SK-MEL-5 (cell line): ENCODE results near the gene C4BPA. TPM values are rescaled to one million over a fixed set of nuclear protein-coding genes. Genes with fewer than 3 reads are reported as not detected.

Experiments used
- DNase-seq: peaks from one replicate; pipeline ENCODE4 v3.0.0-alpha.2; 2016; ENCODE audit warnings: low read depth, low spot score
- in situ Hi-C: cut with HindIII; loops from 2 replicates; pipeline ENCODE4 v1.10.0; 2016; ENCODE audit warnings: low sequenced_read_pairs, high pct_unique_total_duplicates, low pct_unique_long_range_greater_than_20kb
- total RNA-seq: library from RNA; depleted of rRNA; stranded (reverse); fragments of >200 nt; shearing (Covaris generic); gene quantifications from 2 replicates; pipeline ENCODE4 v1.2.3, GENCODE V29; 2014

C4BPA gene
- total RNA-seq, 1 experiment from 2014 or later = not detected

DNA sequence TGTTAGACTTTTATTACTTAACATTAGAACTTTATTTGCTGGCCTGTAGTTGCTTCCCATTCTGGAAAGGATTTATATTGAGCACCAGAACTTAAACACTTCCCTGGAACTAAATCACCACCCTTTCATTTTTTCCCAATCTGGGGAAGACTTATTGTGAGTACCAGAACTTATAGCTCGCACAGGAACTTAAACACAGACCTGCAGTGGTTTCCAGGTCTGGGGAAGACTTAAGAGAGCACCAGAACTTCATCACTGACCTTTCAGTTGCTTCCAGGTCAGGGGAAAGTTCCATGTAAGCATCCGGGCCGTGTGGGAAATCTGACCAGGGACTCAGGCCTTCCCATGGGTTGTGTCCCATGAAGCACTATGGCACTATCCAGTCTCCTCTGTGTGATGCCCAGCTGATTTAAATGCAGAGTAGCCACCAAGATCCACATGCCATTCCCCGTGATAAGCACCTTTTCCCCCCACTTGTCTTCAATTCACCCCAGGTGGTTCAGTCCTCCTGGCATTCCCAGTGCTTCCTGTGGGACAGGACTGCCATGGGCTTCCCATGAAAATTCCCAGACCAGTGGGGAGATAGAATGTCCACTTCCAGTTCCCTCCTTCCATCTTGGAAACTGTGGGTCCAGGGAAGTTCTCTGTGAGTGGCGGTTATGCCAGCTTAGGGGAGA lies 48.9 kb downstream of the C4BPA start:
- peak; percentile 36 for DNase-seq
- in situ Hi-C loops = no loop called here

DNA sequence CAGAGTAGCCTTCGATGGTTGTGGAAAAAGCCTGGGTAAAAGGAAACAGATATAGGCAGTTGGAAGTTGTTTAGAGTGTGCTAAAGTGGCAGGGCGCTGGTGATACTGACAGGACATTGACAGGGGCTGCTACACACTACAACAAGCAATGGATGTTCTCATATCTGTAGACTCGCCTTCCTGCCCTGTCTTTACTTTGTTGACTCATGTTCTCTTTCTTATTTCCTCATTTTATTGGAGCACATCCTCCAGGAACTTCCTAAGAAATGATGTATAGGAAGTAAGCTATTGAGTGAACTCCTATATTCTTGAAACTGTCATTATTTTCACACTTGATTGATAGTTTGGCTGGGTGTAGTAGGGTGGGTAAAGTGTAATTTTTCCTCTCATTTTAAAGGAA lies 51.0 kb downstream of the C4BPA start:
- DNase-seq = no peak
- in situ Hi-C loops = no loop called here

DNA sequence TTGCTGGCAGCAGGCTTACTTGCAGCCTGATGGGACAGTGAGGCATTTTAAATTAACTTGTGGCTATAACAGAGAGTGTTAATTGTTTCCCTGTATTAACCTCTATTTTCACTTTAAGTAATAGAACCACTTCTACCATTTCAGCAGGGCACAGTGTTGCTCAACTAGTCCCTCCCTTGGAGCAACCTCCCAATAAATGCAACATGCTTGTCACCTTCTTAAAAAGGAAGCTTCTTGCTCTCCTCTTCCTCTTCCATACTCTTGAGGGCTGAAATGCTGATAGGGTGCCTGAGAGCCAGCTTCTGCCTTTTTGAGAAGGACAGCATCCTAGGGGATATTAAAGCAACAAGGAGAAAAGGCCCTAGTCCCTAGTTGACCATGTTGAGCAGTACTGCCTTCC lies 52.1 kb downstream of the C4BPA start:
- in situ Hi-C loops = no loop called here
- DNase-seq = no peak

DNA sequence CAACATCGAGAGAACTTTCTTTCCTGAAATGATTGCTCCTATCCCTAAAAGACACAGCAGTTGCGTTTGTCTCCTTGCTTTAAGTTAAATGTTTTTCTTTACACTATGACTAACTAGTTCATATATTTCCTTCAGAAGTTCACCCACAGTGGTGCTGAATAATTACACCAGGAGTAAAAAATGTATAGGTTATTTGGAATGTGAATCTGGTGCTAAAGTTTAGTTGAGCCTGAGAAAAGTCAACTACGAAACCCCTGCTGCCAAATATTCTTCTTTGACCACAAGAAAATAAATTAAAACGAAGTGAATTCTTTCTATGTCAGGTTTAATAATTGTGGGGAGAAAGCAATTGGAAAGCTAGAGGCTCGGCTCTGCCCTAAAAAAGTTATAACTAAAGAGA lies 52.8 kb downstream of the C4BPA start:
- no peak for DNase-seq
- in situ Hi-C loops = no loop called here

DNA sequence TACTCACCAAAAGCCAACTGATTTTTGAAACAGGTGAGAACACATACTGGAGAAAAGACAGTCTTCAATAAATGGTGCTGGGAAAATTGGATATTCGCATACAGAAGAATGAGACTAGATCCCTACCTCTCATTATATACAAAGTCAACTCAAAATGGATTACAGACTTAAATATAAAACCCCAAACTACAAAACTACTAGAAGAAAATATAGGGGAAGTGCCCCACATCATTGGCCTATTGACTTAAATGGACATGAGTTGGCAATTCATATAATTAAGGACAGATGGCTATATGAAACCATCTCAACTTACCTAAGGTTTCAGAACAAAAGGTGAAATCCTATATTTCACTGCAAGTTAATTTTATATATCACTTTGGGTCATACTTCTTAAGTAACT lies 60.1 kb downstream of the C4BPA start:
- in situ Hi-C loops = no loop called here
- no peak for DNase-seq

DNA sequence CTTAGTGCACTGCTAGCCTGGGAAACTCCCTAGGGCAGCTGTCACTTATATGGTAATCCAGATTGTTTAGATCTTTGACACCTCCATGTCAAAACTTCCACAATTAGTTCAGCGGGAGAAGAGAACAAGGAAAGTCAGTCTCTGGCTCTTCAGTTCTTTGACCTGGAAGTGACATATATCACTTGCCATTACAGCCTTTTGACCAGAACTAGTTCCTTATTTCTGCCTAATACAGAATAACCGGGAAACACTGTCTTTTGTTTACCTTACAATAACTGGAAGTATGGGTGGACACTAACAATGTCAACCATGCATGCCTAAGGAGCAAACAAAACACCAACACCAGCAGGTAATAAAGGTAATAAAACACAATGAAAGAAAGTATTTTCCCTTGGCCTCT lies 68.3 kb downstream of the C4BPA start:
- DNase-seq = no peak
- in situ Hi-C loops = no loop called here

DNA sequence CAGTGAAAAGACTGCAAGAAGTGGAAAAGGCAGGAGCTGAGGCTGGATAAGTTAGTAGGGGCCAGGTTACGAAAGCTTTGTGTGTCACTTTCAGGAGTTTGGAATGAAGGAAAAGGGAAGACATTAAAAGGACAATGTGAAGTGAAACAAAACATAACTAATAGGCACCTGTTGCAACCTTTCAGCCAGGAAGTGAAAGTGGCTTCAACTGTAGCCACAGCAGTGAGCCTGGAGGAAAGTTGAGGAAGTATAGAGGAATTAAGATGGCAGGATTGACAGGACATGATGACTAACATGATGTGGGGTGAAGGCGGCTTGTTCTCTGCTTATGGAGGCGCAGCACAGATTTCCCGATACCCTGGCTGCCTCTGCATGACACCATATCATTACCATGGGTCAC lies 68.9 kb downstream of the C4BPA start:
- no peak for DNase-seq
- in situ Hi-C loops = no loop called here

DNA sequence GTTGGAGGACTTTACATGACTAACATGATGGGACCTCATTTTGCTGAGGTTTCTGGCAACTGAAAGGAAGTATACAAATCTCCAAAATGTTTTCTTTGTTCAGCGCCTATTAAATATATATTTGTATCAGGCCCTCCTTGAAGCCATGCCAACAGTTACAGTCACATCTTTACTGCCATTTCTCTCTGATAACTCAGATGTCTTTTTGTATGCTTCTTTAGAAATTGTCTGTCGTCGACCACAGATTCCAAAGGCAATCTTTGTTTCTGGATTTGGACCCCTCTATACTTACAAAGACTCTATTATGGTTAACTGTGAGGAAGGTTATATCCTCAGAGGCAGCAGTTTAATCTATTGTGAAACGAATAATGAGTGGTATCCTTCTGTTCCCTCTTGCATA lies 69.4 kb downstream of the C4BPA start:
- peak; percentile 52 for DNase-seq

DNA sequence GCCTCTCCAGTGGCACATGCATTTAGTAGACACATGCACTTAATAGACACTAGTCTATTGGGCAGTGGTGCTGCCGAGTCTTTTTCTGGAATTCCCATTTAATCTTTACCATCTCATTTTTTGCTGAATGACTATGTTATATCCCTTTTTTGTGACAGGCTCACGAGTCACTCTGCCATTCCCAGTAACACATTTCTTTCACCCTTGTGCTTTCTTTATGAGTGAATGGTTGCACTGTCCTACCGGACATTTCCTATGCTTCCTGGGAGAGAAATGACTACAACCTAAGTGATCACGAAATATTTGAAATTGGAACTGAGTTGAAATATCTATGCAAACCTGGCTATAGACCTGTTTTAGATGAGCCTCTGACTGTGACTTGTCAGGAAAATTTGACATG lies 70.9 kb downstream of the C4BPA start:
- DNase-seq = no peak
- in situ Hi-C loops = no loop called here

More for the DNA sequence above, 69.4 kb downstream of the C4BPA start:
- in situ Hi-C loops = no loop called here

DNA sequence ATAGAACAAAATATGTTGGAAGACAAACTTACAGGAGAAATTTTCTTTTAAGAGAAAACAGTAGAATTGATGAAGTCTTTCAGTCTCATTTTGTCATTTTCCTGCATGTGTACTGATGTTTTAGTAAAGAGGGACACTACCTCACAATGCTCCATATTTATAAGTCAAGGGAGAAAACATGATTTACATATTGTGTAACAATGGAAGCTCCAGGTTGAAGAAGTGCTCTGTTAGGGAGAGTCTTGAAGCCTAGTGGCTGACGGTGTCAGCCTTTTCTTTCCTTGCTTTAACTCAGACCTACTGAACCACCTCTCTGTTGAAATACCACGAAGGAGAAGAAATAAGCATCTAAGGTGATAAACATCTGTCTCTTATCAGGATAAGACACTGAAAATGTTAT lies 75.0 kb downstream of the C4BPA start:
- no peak for DNase-seq
- in situ Hi-C loops = no loop called here

DNA sequence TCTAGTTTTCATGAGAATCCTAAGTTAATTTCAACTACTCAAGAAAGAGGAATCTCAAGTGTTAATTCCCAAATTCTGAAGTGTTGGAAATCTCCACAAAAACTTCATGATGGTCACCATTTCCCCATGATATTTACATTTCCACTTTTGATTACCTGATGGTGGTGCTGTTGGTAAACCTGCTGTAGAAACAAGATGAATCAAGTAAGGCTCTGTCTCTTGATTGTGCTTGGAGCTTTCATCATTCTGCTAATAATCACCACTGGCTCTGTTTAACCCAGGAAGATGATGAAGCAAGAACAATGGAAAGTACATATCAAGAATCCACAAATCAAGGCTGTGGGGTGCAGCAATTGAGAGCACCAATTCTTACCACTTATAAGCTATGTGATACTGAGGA lies 77.8 kb downstream of the C4BPA start:
- DNase-seq = peak; percentile 24
- in situ Hi-C loops = no loop called here

DNA sequence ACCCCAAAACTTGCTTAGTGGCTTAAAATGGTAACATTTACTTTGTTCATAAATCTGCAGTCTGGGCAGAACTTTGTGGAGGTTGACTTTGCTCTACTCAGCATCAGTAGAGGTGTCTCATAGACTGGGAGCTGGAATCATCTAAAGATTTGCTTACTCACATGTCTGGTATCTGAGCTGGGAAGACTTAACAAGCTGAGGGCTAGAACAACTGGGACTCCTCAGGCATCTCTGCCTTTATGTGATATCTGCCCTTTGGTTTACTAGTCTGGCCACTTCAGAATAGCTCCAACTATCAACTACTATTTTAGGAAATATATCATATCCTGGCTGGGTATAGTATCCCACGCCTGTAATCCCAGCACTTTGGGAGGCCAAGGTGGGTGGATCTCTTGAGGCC lies 82.5 kb downstream of the C4BPA start:
- DNase-seq = no peak

DNA sequence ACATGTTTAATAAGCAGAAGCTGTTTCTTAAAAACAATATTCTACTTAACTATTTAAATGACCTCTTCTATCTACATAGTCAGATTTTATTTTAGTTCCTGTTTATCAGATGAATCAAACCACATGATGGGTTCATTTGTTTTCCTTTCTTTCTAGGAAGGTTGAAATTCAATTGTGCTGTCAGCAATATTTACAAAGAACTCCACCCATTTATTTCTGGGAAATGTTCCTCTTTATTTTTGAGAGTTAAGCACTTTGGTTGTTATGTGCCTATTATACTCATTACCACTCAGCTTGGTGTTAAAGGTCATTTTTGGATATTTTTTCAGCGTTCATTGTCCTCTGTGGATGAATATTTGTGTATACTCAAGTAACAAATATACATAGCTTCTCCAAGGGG lies 84.9 kb downstream of the C4BPA start:
- in situ Hi-C loops = no loop called here
- no peak for DNase-seq

More for the DNA sequence above, 82.5 kb downstream of the C4BPA start:
- in situ Hi-C loops = no loop called here

DNA sequence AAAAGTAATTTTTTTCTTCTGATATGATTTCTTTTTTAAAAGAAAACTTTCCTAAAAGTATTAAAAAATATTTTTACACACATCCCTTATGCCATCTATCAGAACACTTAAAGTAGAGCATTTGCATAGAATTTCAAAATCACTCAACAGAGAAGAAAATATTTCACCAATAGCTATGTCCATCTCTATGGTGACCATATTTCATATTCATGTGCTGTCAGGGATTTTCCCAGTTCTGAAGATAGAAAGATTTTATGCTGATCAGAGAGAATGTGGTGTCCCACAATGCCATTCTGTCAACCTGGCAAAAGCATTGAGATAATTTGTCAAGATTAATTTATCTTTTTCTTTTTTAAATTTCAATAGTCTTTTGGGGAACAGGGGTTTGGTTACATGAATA lies 87.0 kb downstream of the C4BPA start:
- in situ Hi-C loops = no loop called here
- no peak for DNase-seq

DNA sequence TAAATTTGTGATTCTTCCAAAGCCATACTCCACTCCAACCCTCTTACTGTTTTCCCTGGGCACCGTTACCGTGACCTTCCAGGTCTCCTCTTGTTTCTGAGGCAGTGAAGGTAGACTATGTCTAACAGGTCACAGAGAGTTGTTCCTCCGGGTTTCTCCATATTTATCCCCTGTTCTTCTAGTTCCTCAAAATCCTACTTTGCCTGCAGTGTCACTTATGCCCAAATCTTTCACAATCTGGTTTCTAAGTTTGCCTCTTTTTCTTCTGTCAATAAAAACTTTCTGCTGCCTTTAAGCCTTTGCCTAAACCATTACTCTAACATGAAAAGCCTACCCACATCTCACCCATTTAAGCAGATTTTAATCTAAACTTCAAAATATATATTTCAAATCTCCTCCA lies 87.7 kb downstream of the C4BPA start:
- in situ Hi-C loops = no loop called here
- DNase-seq = no peak

DNA sequence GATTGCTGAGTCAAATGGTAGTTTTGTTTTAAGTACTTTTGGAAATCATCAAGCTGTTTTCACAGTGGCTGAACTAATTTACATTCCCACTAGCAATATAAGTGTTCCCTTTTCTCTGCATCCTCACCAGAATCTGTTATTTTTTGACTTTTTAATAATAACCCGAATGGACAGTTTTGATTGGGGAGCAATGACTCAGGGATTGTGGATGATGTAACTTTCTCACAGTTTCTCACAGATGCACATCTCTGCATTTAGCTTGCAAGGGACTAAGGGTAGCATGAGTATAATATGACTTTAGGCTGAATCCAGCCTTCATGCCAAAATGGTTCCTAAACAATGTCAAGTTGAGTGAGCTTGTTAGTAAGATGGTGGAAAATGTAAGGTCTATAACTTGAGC lies 90.2 kb downstream of the C4BPA start:
- DNase-seq = no peak
- in situ Hi-C loops = no loop called here
